GM18520 (cell line): ENCODE results near the gene ATF1.
"Not testable (repeated sequence)": the region's sequence is repeated elsewhere in the genome, so short reads cannot be mapped to it uniquely, and the experiment has no call there.

Source experiments
- ATAC-seq: cut with Tn5 transposase; IDR thresholded peaks from one replicate; pipeline ENCODE4 v1.9.1; 2021; ENCODE audit not compliant: unreplicated experiment

Gene ATF1

GRCh38 chr12:50855218-50855617, 91.3 kb downstream of the ATF1 start:
- not testable (repeated sequence) for ATAC-seq

- ATAC-seq, result not testable (repeated sequence)
Measured at GRCh38 chr12:50855679-50856078, 91.8 kb downstream of the ATF1 start.

- no peak for ATAC-seq
Measured at GRCh38 chr12:50859621-50860310, 95.9 kb downstream of the ATF1 start.

- ATAC-seq, result no peak
Measured at GRCh38 chr12:50862316-50862715, 98.4 kb downstream of the ATF1 start.

GRCh38 chr12:50865266-50865665, 101.4 kb downstream of the ATF1 start:
- ATAC-seq, result no peak

GRCh38 chr12:50868881-50869280, 105.0 kb downstream of the ATF1 start:
- not testable (repeated sequence) for ATAC-seq
